ENCODE data around the gene NPAS2.
A peak's percentile ranks its signal among the peaks of the same experiment; 100 is the strongest.

Gene NPAS2

DNA sequence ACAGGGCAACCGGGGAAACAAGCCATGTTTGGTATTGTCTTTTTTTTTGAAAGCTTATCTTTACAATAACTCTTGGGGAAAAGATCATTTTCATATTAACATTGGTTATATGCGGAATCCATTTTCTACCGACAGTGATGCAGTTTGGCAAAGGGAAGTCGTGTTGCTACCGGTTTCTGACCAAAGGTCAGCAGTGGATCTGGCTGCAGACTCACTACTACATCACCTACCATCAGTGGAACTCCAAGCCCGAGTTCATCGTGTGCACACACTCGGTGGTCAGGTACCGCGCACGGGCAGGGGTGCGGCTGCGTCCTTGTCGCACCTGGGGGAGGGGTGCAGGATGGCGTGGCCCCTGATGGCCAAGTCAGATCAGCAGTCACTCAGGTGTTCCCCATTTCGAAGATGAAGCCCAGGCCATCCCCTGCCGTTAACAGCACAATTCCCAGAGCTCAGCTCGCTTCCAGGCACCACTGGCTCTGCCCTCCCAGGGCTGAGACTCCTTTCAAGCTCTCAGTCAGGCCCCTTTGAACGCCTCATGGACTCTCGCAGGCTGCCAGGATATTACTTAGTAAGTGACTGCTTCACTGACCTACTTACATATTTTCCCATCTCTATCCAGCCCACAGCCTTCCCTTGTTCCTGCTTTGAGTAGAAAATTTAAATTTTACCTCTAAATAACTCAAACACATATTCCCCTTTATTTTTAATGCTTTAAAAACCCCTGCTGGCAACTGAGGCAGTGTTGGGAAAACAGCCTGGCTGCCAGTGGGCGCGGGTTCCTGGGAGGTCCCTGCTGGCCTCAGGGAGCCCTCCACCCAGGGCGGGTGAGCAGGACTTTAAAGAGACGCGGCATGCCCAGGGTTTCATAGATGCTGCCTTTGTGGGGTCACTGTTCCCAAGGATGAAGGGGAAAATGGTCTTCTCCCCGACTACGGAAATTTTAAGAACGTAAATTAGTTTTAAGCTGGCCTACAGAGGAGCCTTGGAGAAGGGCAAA lies 148.5 kb downstream of the NPAS2 start:
- no peak for DNase-seq (ENCODE audit: low read depth)

DNA sequence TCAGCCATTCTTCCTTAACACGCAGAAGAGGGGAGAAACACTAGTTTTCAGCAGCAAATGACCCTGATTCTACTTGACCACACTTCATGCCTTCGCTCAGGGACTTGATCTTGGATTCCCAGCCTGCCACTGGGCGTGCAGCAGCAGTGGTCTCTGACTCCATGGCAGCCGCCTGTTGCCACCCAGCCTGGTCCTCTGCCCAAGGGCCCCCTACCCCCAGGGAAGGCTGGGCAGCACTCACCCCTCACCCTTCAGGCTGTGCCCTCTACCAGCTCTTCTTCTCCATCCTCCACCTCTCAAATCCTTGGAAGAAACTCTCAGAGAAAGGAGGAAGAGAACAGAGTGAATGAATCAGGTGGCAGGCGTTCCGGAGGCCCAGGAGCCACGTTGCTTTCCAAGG lies 150.1 kb downstream of the NPAS2 start:
- DNase-seq (ENCODE audit: low read depth), result no peak

DNA sequence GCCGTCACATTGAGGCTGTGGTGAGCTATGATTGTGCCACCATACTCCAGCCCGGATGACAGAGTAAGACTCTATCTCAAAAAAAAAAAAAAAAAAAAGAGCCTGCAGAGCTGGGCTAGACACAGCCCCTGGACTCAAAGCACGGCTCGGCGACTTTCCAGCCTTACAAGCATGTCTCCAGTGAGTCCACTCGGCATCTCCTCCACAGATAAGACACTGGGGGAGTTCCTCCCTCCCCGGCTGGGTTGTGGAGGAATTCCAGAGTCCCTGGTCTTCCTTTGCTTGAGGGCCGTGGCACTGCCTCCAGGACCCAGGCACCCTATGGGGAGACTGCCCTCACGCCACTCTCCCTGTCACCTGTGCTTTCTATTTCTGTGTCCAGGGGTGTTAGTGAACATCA lies 151.3 kb downstream of the NPAS2 start:
- no peak for DNase-seq (ENCODE audit: low read depth)

DNA sequence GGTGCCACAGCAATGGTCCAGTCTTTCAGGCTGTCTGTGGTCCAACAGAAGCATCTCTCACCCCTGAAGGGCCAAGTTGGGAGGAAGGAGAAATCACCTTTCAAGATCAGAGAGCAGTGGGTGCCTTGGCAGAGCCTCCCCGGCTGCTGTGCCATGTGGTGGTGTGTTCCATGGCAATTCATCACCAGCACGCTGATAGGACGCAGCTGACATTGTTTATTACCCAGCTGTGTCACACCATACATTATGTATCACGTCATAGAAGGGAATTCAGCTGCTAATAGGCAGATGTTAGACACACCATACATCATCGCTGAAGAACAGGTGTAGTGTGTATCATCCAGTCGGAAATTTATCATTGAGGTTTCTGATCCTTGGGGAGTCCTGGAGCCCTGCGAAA lies 152.5 kb downstream of the NPAS2 start:
- no peak for DNase-seq (ENCODE audit: low read depth)

DNA sequence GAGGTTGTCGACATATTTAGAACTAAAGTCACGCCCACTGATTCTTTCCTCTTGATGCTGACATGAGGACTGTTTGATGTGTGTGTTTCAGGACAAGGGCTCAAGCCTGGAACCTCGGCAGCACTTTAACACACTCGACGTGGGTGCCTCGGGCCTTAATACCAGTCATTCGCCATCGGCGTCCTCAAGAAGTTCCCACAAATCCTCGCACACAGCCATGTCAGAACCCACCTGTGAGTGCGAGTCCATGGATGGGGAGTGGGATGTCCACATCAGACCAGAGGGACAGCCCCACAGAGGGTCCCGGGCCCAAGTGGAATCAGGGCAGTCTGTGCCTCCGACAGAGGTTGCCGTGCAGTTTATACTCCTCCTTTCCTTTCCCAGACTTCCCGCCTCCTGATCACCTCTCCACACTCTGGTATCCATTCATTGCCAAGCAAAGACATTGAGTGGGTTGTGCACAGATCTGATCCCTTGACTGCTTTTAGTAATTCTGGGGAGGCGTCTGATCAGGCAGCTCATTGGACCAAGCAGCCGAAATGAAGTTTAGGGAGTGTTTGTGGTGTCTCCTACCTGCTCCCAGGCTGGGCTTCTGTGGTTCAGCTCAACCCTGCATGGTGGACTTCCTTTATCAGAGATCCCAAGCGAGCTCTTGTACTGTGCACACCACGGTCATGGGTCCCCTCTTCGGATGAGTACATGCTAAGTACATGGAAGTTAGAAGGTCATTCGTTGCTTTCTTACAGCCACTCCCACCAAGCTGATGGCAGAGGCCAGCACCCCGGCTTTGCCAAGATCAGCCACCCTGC lies 155.0 kb downstream of the NPAS2 start:
- no peak for DNase-seq (ENCODE audit: low read depth)

DNA sequence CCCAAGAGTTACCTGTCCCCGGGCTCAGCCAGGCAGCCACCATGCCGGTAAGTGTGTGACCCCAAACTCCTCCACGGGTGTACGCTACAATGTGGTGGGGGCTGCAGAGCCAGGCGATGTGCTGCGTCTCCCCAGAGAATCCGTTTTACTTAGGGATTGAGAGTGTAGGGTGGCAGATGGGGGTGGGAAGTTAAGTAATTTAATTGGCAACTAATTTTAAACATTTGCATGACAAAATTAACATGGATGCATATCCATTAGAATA lies 155.5 kb downstream of the NPAS2 start:
- DNase-seq (ENCODE audit: low read depth), result no peak

DNA sequence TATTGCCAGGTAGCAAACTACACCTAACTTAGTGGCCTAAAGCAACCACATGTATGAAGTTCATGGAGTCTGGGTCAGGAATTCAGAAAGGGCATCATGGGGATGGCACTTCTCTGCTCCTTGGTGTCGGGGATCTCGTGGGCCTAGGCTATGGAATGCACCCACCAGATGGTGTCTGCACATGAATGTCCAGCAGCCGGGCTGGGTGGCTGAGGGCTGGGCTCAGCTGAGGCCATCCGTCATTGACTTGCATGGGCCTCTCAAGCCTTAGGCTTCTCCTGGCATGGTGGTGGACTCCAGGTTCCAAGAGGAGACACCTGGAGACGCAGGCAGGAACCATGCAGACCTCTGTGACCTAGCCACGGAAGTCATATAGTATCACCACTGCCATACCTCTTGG lies 156.1 kb downstream of the NPAS2 start:
- DNase-seq (ENCODE audit: low read depth), result no peak

DNA sequence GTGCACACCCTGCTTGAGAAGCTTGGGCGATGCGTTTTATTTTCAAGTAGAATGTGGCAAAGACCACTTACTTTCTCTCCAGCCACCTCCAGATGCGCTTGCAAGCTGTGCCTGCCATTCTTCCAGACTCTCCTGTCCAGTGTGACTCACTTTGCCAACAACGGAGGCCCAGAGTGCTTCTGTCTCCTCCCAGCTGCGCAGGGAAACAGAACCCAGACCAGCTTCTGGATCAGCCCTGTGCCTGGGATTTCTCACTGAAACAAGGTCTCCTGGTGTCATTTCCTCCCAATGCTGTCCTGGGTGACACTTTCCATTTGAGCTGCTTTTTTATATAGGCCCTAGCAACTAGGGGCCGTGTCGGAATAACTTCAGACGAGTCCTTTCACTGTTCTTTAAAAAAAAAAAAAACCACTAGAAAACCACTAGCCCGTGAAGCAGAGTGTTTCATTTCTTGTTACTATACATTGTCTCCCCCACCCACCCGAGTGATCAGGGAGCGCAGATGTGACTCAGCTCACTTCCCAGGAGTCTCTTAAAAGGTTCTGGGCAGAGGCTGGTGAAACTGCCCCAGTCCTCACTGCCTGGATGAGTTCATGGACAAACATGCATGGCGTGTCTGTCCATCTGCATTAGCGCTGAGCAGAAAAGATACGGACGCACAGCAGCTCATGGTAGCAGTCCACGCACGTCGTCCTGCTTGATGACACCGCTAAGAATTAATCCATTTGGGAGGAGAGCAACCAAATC lies 156.9 kb downstream of the NPAS2 start:
- no peak for DNase-seq (ENCODE audit: low read depth)

DNA sequence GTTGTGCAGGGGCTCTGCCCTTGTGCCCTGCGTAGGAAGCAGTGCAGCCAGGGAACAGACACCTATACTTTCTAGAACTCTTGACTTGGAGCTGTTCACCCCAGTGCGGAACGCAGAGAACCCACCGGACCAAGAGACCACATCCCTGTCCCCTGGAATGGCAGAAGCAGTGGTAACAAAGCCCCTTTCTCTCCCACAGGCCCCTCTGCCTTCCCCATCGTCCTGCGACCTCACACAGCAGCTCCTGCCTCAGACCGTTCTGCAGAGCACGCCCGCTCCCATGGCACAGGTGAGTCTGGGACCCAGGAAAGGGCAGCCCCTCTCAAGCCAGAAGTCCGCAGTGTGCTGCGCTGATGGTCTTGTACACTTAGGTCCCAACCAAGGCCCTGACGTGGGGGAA lies 157.6 kb downstream of the NPAS2 start:
- no peak for DNase-seq (ENCODE audit: low read depth)

DNA sequence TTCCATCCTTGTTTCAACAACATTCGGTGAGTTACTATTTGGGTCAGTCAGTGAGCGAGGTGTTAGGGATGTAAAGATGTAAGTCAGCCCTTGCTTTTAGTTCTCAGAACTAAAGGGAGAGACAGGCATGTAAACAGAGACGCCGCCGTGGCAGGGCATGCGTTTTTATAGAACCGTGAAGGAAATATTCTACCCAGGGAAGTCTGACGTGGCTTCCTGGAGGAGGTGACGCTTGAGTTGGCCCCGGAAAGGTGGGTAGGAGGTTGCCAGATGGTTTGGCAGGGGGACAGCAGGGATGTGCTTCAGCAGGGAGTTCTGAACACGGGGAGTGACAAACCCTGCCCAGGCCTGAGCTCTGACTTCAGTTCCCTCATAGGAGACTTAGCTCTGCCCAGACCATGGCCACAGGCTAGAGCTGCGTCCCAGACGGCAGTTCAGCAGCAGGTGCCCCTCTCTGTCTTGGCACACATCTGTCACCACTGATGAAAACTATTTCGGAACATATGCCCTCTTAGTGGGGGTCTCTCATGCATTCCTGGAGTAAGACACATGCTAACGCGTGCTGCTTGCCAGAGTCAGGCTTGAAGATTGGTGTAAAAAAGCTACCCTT lies 158.7 kb downstream of the NPAS2 start:
- DNase-seq (ENCODE audit: low read depth), result no peak

DNA sequence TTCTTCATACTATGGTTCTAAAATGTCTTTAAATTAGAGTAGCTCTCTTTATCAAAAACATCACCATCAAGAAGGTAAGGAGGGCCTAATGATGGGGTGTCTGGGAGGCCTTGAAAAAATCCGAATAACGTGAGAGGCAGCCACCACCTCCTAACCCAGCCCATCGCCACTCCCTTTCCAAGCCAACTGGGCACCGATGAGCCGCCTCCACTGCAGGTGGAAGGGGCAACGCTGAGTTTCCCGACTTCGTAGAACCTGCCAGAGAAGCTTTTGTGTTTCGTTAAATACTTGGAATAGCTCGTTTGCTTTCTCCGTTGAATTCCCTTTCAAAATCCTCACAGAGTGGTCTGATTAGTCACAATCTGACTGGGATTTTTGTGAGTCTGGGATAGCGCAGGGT lies 160.1 kb downstream of the NPAS2 start:
- DNase-seq (ENCODE audit: low read depth), result no peak

DNA sequence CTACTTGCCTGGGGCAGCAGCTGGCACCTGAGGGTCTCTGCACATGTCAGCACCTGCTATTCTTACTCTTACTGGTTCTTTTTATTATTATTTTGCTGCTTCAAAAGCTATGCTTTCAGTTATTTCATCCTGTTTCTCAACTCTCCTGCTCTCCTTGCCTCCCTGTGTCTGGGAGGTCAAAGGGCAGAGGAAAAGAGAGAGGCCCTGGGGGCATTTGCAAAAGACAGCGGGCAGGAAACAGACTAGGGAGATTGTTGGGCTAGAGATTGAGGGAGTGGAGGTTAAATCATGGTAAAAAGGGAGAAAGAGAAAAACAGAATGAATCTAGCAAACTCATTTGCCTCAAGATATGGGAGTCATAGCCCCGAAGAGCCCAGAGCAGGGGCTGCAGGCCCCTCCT lies 161.1 kb downstream of the NPAS2 start:
- DNase-seq (ENCODE audit: low read depth), result no peak

DNA sequence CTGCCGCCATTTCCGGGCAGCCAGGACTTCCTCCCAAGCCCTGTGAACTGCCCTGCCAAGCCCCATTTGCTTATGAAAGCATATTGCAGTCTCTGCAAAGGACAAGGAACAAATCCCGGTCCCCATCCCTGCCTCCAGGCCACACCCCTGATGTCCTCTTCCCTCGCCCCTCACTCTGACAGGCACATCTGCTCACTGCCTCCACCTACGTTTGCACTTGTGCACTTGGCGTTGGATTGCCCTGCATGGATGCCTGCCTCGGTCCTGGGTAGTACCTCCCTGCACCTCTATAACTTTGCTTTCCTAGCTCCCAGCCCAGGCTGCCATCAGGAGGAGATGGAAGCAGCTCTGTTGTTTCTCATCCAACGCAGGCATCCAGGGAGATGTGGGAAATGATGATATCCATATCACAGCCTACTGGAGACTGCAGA lies 162.5 kb downstream of the NPAS2 start:
- no peak for DNase-seq (ENCODE audit: low read depth)

DNA sequence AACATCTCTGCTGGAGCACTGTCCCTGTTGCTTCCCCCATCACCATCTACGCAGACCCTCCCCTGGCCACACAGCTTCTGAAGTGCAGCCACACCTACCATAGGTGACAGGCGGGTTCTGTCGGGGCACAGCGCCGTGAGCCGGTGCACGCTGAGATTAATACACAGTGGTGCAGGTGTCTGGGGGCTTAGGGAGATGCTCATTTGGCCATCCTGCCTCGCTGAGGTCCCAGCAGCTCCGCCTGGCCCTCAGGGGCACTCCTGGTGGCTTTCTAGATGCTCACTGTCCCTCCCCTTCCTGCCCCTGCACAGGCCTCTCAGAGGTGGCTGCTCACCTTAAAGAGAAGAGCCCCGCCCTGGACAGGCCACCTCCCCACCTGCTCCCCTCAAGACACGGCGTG lies 163.3 kb downstream of the NPAS2 start:
- DNase-seq (ENCODE audit: low read depth), result no peak

DNA sequence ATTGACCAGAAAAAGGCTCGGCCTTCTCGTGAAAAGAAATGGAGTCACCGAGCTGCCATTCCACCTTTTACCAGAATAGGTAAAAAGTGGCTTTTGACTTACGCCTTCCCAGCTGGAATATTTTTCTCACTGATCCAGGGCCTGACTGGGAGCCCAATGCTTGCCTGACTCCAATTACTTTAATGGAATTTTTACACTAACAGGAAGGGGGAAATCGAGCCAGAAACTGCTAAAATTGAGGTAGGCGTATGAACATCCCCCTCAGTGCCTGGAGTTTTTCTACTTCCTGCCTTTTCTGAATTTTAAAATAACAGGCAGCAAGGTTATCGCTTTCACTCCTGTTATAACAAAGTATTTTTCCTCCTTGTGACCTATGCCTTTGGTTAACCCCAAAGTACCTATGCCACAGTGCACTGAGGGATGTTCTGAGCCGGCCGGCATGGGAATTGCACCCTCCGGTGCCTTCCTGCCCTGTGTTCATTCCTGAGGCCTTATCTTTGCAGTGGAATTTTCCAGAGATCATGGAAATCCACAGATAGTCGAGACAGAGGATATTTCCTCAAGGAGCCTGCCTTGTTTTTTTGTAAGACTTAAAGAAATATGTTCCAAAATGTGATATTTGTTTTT lies 163.9 kb downstream of the NPAS2 start:
- DNase-seq (ENCODE audit: low read depth), result no peak

DNA sequence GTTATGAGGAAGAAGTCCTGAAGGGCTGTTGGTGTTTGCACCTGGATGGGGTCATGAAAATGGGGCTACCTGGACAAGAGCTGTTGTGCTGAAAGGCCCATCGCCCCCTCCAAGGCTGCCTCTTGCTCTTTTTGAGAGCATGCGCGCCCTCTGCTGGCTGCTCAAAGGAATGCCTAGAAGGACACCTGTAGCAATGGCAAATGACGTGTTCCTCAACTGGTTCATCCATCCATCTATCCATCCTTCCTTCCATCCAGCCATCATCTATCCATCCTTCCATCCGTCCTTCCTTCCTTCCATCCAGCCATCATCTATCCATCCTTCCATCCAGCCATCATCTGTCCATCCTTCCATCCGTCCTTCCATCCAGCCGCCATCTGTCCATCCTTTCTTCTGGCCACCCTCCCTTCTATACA lies 165.0 kb downstream of the NPAS2 start:
- peak; percentile 72 for DNase-seq (ENCODE audit: low read depth)

DNA sequence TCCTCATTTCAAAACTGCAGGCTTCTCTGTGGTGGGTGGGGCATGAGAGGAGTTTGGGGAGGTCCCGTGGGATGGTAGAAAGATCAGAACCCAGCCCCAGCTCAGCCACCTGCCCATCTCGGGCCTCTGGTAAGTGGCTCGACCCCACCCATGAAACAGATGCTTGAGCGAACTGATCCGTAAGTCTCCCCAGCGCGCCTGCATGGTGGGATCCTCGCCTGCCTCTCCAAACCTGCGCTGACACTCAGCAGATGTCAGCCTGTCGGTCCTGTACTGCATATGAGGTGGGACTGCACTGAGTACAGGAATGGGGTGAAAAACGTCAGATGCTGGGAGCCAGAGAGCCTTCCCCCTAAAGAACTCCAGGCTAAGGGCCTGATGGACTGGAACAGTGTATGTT lies 166.2 kb downstream of the NPAS2 start:
- DNase-seq (ENCODE audit: low read depth), result no peak

DNA sequence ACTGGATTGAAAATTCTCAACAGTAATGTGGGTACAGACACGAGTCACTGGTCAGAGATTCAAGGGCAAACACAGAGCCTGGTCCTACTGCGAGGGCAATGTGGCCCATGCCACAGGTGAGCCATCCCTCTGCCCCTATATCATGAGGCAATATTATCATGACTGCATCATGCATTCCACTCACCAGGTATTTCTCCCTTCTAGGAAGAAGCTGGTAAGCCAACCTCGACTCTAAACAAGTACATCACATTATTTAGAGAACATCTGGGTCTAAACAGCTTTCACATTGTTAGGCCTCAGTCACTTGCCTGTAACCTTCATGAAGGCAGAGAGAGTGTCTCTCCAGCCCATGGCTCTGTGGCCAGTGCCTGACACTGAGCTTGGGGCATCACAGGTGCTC lies 167.6 kb downstream of the NPAS2 start:
- DNase-seq (ENCODE audit: low read depth), result no peak

DNA sequence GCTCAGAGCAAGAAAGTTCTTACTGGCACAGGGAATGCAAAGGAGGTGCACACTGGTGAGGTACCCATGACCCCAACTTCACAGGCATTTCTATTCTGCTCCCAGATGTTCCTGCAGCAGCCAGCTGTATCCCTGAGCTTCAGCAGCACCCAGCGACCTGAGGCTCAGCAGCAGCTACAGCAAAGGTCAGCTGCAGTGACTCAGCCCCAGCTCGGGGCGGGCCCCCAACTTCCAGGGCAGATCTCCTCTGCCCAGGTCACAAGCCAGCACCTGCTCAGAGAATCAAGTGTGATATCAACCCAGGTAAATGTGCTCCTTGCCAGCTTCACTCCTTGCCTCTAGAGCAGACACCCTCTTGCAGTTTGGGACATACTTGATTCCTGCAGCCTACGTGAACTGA lies 168.0 kb downstream of the NPAS2 start:
- DNase-seq (ENCODE audit: low read depth), result no peak

DNA sequence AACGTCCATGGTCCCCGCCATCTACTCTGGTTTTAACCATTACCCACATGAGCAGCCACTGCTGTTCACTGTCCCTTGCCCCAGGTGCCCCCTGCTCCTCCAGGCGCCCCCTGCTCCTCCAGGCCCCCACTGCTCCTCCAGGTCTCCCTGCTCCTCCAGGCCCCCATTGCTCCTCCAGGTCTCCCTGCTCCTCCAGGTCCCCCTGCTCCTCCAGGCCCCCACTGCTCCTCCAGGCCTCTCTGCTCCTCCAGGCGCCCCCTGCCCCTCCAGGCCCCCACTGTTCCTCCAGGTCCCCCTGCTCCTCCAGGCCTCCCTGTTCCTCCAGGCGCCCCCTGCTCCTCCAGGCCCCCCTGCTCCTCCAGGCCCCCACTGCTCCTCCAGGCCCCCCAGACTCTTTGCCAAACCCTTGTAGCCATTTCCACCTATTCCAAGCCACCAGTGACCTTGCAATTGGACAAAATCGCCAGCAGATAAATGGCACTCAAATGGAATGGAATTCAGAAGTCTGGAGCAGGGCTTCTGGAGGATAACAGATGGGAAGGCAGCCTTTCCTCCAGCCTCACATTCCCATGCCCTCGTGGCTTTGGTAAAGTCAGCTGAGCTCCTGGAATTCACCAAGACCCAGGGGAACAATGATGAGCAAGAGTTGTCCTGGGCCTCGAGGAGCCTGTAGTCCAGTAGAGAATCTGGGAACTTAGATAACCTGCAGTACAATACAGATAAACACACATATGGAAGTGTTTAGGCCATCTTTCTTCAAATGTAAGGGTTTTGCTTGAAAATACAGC lies 168.9 kb downstream of the NPAS2 start:
- DNase-seq (ENCODE audit: low read depth), result no peak

DNA sequence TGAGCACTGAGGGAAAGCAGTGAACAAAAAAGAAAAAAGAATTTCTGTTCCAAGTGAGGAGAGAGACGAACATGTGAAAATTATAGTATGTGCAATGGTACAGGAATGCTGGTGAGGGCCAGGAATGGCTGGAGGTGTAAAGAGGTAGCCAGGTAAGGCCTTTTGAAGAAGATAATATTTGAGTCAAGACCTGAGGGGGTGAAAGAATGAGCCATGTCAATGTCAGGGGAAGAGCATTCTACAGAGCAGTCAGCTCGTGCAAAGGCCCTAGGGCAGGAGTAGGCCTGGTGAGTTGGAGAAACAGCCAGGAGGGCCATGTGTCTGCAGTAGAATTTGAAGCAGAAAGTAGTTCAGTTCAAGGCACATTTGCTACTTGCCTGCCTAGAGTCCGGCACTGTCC lies 169.7 kb downstream of the NPAS2 start:
- no peak for DNase-seq (ENCODE audit: low read depth)
